HuH-7.5 (cell line): ENCODE results near the gene GJB5.
"Not testable (repeated sequence)": the region's sequence is repeated elsewhere in the genome, so short reads cannot be mapped to it uniquely, and the experiment has no call there.

ENCODE experiments used
- DNase-seq: peaks from one replicate; pipeline ENCODE4 v3.0.0; 2011; ENCODE audit warnings: low spot score

Gene GJB5

DNA sequence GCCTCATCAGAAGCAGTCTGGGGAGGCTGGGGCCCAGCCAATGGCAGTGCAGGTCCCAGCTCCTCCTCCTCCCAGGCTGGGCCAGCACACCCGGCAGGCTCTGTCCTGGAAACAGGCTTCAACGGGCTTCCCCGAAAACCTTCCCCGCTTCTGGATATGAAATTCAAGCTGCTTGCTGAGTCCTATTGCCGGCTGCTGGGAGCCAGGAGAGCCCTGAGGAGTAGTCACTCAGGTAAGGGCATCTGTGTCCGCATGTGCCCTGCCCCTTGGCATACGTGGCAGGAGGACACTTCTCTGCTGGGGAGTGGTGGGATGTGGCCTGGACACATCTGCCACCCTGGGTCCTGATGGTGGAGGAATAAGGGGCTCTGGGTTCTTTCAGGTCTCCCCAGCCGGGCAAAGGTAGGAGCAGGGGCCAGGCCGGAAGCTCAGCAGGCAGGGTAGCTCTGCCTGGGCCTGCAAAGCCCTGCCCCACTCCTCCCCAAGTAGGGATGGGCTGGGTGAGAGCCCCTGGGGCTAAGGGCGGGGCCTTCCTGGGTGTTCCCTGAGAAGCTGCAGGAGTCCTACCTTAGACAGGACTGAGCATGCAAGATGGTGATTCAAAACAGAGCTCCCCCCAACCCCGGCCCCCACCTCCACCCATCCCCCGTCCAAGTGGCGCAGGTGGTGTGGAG lies at the start of gene GJB5:
Gene GJB5, plus strand, starts transcription at position 84 of the 674 bp plus-strand sequence. CDS start 2,284 bp downstream, outside the sequence.
- DNase-seq: no peak

DNA sequence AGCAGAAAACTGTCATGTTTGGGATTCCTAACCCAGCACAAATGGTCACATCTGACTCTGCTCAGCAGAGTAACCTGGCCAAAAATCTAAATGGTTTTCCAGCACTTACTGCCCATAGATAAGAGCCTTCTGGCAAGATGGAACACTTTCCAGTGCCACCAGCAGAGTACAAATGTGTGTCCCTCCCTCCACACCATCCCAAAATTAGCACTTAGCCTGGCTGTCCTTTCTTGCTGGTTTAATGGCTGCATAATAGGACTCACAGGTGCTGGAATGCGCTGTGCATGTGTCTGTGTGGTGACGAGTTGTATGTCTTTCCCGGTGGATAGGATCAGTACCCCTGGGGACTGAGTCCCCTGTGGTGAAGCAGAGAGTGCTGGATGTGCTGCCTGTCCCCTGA lies 49.8 kb upstream of the GJB5 start:
- DNase-seq: no peak

DNA sequence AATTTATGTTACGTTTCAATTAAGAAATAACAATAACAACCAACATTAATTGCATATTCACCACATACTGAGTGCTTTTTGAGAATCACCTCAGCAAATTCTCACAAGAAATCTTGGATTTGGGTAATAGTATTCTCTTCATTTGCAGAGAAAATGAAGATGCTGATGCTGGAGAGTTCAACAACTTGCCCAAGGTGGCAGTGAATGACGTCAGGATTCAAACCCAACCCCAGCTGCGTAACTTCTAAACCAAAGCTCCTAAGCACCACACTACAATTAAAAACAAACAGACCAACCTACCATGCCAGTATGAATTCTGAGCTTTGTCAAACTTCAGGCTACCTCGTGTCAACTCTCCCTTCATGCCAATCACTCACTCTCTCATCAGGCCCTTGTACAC lies 46.7 kb upstream of the GJB5 start:
- DNase-seq: no peak

DNA sequence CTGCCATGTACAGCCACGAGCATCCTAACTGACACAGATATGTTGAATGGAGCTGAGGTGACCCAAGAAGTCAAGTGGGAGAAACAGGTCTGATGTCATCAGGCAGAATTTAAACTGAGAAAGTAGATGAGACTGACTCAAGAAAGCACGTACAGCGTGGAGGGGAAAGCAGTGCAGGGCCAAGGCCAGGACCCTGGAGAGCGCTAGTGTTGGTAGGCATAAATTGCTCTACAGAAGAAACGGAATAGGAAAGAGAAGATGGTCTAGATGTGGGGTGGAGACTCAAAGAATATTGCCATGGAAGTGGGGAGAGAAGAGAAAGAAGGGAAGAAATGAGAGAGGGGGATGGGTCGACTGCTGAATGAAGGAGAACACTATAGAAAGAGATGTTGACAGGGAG lies 45.3 kb upstream of the GJB5 start:
- DNase-seq: no peak

DNA sequence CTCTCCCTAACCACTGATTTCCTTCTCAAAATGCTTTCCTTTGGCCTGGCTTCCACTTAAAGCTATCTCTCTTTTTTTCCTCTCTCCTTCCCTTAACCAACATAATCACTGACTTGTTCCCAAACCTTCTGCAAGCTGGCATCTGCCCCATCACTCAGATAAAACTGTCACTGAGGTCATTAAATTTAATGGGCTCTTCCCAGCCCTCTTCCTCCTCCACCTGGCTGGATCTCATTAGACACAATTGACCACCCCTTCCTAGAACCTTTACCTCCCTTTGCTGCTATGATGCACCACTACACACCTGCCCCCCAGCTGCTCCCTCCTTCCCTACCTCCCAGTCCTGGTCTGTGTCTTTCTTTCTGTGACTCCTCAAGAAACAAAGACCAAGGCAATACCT lies 44.0 kb upstream of the GJB5 start:
- no peak for DNase-seq

DNA sequence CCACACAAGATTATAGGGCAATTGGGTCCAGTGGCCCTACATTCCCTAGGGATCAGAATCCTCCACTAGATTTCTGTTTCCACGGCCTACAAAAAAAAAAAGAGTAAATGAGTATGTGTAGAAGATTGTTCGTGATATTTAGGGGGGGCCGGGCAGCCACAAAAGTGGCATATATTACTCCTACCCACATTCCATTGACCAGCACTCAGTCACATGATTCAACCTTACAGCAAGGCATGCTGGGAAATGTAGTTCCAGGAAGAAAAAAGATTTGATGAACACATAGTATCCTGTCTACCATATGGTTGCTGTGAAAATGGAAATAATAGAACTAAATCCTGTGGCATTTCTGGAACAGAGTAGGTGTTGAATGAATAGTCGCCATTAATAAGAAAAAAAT lies 43.4 kb upstream of the GJB5 start:
- no peak for DNase-seq

DNA sequence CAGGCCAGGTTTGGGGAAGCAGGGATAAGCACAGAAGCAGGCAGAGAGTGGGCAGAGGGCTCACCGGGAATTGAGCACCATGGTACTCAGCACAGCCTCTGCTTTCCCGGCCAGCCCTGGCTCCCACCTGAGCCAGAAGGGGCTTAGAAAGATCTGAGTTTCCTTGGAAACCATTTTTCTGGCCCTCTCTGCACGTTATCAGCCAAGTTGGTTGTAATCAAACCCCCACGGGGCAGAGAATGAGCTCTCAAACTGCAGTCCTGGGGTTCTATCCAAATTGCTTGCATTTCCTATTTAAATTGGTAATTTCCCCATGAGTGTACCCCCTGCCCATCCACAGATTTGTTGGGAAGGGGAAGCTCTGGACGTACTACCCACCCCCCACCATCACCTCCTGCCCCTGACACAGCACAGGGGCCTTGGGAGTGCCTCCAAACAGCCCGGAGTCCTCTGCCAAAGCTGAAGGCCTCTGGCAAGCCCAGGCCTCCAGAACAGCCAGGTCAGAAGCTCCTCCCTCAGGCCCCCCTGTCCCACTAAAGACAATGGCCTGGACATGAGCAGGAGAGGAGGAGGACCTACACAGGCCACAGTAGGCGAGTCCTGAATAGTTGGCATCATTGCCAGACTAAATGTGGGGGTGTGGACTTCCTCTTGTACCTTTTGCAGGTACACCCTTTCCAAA lies 42.7 kb upstream of the GJB5 start:
- no peak for DNase-seq

DNA sequence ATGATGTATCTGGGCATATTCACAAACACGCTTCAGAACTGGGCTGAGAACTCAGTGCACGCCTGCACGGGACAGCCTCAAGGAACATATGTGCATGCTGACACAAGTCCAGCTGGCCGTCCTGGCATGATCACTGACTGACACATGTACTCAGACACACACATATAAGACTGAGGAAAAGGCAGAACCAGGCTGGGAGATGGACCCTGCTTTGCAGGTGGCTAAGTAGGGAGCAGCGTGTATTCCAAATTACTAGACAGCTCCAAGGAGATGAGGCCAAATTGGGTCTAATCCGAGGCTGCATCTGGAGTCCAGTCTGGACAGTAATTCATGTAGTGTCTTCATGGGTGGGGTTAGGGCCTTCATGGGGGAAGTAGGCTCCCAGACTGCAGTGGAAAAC lies 41.4 kb upstream of the GJB5 start:
- DNase-seq: no peak

DNA sequence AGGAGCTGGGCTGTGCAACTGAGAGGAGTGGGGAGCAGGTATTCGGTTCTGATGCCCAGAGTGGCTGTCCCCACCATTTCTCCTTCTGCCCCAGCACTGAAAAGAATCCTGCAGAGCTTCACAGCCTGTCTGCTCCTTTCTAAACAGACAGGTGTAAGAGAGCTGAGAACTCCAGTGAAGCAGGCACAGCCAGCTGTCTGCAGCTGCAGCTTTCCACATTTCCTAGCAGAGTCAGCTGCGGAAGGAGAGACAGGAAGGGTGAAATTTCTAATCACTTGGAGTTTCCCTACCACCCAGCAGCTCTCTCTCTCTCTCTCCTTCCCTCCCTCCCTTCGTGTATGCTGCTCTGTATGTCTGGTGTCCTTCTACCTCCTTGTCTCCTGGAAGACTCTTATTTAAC lies 40.5 kb upstream of the GJB5 start:
- DNase-seq: no peak

DNA sequence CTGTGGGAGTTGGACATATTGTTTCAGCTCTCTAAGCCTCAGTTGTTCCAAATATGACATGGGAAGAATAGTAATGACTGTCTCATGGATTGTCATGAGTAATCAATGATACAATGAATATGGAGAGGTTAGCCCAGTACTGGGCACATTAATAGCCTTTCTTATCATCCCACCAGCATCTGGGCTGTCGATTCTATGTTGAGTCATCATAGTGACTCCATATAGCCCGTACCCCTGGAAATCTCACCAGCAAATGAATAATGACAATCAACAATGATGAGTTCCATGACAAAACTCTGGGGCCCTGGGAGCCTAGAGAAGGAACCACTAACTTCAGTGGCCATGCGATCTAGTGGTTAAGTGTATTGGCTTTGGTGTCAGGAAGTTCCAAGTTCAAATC lies 39.7 kb upstream of the GJB5 start:
- DNase-seq: no peak

DNA sequence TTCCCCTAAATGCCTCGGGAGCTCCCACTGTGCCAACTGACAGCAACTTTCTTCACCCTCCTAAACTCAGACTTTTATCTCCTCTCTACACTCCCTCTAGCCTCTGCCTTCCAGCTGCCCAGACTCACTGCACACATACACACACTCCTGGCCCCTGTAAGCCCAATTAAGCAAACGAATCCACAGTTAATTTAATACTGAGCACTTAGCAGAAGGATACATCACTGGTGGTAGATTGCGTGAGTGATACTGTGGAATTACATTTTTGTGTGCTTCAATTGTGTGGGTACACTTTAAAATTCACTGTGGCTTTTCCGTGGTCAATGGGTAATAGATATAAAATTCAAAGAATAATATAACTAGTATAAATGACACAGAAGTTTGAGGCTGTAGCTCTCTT lies 33.6 kb upstream of the GJB5 start:
- DNase-seq: no peak

DNA sequence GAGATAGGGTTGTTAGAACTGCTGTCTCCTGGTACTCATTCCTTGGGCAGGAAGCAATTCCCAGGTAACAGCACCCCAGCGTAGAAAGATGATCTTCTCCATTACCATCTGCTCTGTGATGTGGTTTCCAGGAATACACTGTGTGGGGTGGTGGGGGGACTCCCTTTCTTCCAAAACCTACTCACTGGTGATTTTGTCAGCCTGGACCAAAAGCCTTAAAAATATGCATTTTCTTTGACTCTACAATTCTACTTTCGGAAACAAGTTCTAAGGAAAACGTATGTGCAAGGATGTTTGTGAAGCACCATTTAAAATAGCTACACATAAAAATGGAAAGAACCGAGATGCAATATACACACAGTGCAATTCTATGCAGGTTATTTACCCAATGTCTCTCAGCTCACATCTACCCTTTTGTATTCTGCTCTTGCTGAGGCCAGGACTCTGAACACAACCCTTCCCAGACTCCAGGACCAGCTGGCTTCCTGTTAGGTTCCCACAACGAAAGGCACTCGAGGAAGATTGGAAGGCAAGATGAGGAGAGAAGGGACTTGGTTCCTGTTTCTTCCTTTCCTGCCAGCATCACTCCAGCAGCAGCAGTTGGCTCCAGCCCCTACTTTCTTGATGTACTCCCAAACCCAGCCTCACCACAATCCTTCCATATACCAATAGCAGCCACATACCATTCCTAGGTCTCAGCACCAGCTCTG lies 33.0 kb upstream of the GJB5 start:
- DNase-seq: no peak

DNA sequence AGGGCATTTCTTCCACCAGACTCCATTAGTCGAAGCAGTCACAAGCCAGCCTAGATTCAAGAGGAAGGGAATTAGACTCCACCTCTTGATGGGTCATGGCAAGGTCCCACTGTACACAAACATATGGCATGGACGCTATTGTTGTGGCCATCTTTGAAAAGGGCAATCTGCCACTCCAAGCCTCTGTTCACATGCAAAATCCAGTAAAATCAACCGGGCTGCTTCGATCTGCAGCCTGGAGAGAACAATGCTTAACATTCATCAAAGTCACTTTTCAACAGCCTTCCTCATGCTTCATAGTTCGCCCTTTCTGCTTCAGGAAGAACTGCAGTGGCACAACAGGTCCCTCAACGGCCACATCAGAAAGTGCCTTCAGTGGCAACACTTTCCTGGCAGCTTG lies 28.0 kb upstream of the GJB5 start:
- no peak for DNase-seq

DNA sequence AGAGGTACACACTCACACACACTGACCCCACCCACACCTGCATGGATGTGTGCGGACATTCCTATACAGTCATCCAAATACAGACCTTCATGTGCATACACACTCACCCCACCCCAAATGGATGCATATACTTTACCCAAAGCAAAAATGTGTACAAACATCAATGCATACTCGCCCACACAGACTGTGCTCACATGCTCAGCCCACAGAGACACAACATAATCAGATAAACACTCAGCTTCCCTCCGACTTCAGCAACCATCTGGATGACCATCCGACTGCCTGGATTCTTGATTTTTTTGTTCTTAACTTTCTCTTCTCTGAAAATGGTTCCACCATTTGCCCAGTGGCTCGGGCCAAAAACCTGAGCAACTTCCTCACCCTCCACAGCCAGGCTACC lies 24.4 kb upstream of the GJB5 start:
- DNase-seq: no peak

DNA sequence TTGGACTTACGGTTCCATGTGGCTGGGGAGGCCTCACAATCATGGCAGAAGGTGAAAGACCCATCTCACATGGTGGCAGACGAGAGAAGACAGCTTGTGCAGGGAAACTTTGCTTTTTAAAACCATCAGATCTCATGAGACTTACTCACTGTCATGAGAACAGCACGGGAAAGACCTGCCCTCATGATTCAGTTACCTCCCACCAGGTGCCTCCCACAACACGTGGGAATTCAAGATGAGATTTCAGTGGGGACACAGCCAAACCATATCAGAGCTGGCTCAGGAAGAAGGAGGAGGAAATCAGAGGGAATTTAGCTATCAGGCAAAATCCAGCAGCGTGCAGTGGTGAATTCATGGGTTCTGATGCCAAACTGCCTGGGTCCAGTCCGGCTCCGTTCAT lies 22.0 kb upstream of the GJB5 start:
- not testable (repeated sequence) for DNase-seq

DNA sequence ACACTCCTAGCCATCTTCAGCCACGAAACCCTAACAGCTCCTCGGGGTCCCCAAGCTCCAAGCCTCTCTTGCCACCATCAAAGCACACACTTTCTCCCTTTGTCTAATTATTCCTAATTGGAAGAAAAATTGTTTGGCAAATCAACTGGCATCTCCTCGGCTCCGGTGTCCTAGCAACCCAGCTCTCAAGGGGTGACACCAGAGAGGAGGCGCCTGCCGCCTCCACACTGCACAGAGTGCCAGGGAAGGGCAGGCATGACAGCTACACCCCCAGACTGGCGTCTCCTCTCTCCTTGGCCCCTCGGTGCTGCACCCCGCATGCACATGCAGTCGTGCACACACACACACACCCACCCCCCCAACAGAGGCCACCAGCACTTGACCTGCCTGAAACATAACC lies 18.2 kb upstream of the GJB5 start:
- no peak for DNase-seq

DNA sequence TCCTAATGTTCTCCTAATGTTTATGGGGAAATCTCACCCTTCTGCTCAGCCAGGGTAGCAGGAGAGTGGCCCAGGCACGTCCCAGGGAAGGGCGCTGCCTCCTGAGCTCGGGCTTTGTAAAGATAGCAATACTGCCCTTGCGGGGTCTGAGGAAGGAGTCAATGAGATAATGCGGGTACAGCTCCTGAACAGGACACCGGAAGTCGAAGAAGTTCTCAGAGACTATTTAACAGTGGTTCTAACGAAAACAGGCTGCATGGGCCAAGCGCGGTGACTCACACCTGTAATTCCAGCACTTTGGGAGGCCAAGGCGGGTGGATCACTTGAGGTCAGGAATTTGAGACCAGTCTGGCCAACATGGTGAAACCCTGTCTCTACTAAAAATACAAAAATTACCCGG lies 17.6 kb upstream of the GJB5 start:
- not testable (repeated sequence) for DNase-seq

DNA sequence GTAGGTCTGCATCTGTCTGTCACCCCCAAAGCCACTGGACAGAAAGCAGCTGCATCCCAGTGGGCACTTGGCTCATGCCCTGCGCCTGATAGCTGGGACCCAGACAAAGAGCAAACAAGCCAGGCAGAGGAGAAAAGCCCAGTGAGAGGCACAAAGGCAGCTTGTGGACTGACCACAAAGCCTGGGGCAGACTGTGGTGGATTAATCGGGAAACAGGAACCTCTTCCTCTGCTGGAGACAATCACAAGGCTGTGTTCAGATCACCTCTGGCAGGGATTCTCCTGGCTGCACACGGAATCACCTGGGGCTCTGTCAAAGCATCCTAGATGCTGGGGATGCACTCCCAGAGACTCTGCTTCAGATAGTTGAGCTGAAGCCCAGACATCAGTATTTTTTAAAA lies 15.2 kb upstream of the GJB5 start:
- no peak for DNase-seq

DNA sequence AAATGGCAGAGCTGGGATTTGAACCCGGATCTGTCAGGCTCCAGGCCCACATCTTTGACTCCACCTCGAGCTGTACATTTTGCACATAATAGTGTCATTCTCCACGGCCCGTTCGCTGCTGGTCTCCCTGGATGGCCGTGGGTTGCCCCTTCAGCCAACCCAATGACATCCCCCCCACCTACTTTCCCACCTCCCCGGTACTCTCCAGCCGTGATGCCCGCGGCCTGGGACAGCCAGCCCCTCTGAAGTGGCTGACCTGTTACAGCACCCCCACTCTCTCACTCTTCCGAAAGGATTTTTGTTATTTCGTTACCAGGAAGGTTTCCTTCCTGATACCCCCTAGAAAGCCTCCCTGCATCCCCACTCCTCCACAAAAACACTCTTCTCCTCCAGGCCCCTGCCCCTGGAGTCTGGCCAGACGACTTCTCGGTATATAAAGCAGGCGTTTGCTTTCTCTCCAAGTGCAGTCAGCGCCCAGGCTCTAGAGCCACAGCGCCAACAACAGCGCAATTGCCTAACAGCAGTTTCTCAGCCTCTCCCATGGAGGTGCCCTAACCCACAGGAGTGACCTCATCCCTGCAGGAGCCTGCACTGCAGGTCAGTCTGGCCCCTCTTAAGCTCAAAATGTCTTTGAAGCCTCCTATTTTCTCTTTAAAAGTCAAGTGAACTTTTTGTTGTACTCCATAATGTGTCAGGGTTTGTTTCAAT lies 14.5 kb upstream of the GJB5 start:
- no peak for DNase-seq

DNA sequence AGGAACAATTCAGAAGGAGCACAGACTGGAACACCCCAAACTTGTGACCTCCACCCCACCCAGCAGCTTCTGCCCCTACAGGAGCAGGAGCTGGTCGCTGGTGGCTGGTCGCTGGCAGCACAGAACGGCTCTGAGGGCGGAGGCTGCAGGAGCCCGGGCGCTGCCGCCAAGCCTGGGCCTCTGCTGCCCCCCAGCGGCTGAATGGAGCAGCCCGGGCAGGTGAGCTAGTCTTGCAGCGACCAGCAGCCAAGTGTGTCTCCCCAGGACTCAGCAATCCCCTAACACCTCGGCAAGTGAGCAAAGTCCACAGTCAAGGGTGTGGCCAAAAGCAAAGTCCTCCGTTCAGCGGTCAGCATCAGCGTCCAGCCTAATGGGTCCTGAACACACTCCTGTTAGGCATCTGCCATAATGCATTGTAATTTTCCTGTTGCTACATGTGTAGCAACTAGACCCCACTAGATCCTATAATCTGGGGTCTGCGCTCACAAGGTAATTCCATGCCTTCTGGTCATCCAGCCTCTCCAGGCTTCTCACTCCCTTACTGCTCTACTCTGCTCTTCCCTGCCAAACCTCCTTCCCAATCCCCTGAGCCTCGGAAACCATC lies 12.1 kb upstream of the GJB5 start:
- peak; percentile 87 for DNase-seq

DNA sequence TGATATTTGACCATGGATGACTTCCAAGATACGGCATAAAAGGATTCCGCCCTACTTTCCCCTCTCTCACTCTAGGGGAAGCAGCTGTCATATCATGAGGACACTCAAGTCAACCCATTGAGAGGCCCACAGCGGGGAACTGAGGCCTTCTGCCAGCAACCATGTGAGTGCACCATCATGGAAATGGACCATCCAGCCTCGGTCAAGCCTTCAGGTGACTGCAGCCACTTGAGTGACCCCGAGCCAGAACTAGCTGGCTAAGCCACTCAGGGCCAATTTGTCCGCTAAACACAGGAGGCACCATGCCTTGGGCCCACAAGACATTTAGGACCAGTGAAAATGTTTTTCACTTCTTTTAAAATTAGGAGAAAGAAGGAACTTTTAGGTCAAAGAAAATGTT lies 11.1 kb upstream of the GJB5 start:
- DNase-seq: no peak

DNA sequence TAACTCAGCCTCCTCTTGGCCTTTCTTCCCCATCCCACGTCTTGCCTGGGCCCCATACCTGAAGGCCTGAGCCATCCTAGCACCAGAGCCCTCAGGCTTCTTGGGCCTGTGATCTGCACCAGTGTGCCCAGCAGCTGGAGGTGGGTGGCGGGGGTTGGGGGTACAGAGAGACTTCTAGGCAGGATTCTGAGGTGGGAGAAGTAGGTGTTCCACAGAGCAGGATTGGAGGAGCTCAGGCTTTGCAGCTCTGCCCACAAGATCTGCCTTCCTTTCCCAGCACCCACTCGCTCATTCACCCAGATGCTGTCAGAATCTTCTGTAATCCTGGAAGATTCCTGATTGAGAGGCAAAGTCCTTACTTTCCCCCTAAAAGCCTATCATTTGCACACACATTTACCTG lies 10.0 kb upstream of the GJB5 start:
- DNase-seq: no peak
